GM12875 (cell line): ENCODE data around the gene TEX9.

ENCODE experiments used
- H3K4me3 ChIP-seq: one replicate; pipeline ENCODE4 v1.5.1; 2011; ENCODE audit warnings: low read depth, low read length, control low read depth
- TF ChIP-seq, protein P1 (sequence below): IDR thresholded peaks from 2 replicates; pipeline ENCODE4 v1.5.1; 2011; ENCODE audit warnings: low read depth, mild to moderate bottlenecking, control low read depth, inconsistent platforms, low read length, moderate library complexity, borderline replicate concordance; ENCODE audit not compliant: insufficient read depth

TEX9 gene

GRCh38 chr15:56327721-56328502 lies 37.3 kb upstream of the TEX9 start:
- H3K4me3 ChIP-seq: no peak overlapping the region
- TF ChIP-seq, protein P1, sequence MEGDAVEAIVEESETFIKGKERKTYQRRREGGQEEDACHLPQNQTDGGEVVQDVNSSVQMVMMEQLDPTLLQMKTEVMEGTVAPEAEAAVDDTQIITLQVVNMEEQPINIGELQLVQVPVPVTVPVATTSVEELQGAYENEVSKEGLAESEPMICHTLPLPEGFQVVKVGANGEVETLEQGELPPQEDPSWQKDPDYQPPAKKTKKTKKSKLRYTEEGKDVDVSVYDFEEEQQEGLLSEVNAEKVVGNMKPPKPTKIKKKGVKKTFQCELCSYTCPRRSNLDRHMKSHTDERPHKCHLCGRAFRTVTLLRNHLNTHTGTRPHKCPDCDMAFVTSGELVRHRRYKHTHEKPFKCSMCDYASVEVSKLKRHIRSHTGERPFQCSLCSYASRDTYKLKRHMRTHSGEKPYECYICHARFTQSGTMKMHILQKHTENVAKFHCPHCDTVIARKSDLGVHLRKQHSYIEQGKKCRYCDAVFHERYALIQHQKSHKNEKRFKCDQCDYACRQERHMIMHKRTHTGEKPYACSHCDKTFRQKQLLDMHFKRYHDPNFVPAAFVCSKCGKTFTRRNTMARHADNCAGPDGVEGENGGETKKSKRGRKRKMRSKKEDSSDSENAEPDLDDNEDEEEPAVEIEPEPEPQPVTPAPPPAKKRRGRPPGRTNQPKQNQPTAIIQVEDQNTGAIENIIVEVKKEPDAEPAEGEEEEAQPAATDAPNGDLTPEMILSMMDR: no peak

- TF ChIP-seq, protein P1: no peak
- no peak overlapping the region for H3K4me3 ChIP-seq
Measured at GRCh38 chr15:56337084-56337725, 28.0 kb upstream of the TEX9 start.

DNA sequence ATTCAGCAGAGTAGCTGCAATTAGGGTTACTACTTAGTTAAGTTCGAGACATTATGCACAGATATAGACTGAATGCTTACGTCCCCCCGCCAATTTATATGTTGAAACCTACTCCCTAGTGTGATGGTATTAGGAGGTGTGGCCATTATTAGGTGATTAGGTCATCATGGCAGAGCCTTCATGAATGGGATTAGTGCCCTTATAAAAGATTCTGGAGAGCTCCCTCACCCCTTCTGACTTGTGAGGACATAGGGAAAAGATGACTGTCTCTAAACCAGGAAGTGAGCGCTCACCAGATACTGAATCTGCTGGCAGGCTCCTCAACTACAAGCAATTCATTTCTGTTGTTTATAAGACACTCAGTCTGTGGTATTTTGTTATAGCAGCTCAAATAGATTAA lies 25.6 kb upstream of the TEX9 start:
- TF ChIP-seq, protein P1: no peak
- no peak overlapping the region for H3K4me3 ChIP-seq

GRCh38 chr15:56341201-56341600 lies 24.0 kb upstream of the TEX9 start:
- TF ChIP-seq, protein P1: no peak
- no peak overlapping the region for H3K4me3 ChIP-seq

- TF ChIP-seq, protein P1: no peak
- no peak overlapping the region for H3K4me3 ChIP-seq
Measured at GRCh38 chr15:56342653-56343052, 22.6 kb upstream of the TEX9 start.

DNA sequence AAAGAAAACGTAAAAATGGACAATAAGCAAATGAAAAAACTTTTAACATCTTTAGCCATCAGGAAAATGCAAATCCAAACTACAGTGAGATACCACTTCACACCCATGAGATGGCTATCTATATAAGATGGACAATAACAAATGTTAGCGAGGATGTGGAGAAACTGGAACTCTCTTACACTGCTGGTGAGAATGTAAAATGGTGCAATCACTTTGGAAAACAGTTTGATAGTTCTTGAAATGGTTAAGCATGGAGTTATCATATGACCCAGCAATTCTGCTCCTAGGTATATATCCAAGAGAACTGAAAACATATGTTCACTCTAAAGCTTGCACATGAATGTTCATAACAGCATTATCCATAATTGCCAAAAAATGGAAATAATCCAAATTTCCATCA lies 21.3 kb upstream of the TEX9 start:
- H3K4me3 ChIP-seq: no peak overlapping the region
- TF ChIP-seq, protein P1: no peak

DNA sequence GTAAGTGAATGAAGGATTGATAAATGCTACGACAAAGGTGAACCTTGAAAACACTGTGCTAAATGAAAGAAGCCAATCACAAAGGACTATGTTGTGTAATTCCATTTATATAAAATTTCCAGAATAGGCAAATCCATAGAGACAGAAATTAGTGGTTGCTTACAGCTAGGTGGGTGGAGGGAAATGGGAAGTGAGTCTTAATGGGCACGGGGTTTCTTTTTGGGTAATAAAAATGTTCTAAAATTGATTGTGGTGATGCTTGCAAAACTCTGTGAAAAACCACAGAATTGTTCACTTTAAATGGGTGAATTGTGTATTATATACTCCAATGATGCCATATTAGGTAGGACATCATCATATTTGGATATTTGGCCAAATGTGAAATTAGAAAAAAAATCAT lies 20.9 kb upstream of the TEX9 start:
- TF ChIP-seq, protein P1: no peak
- no peak overlapping the region for H3K4me3 ChIP-seq
